Activated B cell treated with CpG ODN at 0.5 μM for 24 hours (primary cell): ENCODE results near the gene RPS6KA2. TPM values are rescaled to one million over a fixed set of nuclear protein-coding genes. Genes with fewer than 3 reads are reported as not detected.

ENCODE experiments used
- ATAC-seq: fragments of 200-7000 bp; cut with Tn5 transposase; one replicate; pipeline ENCODE4 v1.10.0; 2021; ENCODE audit warnings: low read depth, mild to moderate bottlenecking, moderate library complexity
- CTCF ChIA-PET: fragments of 350-600 bp; sonication (Branson Sonifier 250); formaldehyde crosslinking; loops from one replicate; lab custom pipeline; 2021; ENCODE audit warnings: antibody characterized with exemption; lab: Charles Lee
- POLR2A ChIA-PET: fragments of 350-600 bp; sonication (Branson Sonifier 250); formaldehyde crosslinking; loops from one replicate; lab custom pipeline; 2021; ENCODE audit warnings: antibody characterized with exemption; lab: Charles Lee
- DNase-seq: peaks from one replicate; pipeline ENCODE4 v3.0.0; 2022
- H3K27ac Mint-ChIP-seq: one replicate; pipeline ENCODE4 v1.8.0; 2020; ENCODE audit warnings: mixed read lengths
- H3K27me3 Mint-ChIP-seq: one replicate; pipeline ENCODE4 v1.8.0; 2021; ENCODE audit warnings: mixed read lengths
- H3K36me3 Mint-ChIP-seq: one replicate; pipeline ENCODE4 v1.8.0; 2021; ENCODE audit warnings: low read depth, mixed read lengths
- H3K4me1 Mint-ChIP-seq: one replicate; pipeline ENCODE4 v1.8.0; 2021; ENCODE audit warnings: mixed read lengths
- H3K4me3 Mint-ChIP-seq: one replicate; pipeline ENCODE4 v1.8.0; 2020; ENCODE audit warnings: mild to moderate bottlenecking, mixed read lengths
- H3K9me3 Mint-ChIP-seq: one replicate; pipeline ENCODE4 v1.8.0; 2020; ENCODE audit warnings: mixed read lengths
- CTCF ChIP-seq: fragments of 200-600 bp; IDR thresholded peaks from one replicate; pipeline ENCODE4 v1.8.0; 2022; ENCODE audit warnings: antibody characterized with exemption, mild to moderate bottlenecking
- intact Hi-C: fragments of 100-400 bp; cut with micrococcal nuclease; formaldehyde crosslinking; loops from one replicate; pipeline ENCODE4 v1.15.1; 2024
- total RNA-seq: library from RNA; stranded (reverse); gene quantifications from 2 replicates; pipeline ENCODE4 v1.2.3, GENCODE V29; 2022

RPS6KA2 gene
- total RNA-seq, 1 donor from 2014 or later: 14.4 TPM

GRCh38 chr6:166497087-166497899, 129.8 kb downstream of the RPS6KA2 start:
- Mint-ChIP-seq H3K27me3 (no peaks in the 10 kb centered on the region), H3K4me3 (no peak overlapping the region), H3K4me1 (no peaks in the 10 kb centered on the region), H3K9me3 (no peaks in the 10 kb centered on the region), H3K27ac (no peak overlapping the region), H3K36me3 (peaks cover 9% of the 10 kb centered on the region)
- no peak for TF ChIP-seq CTCF
- no peak for ATAC-seq
- DNase-seq: no peak
- ChIA-PET CTCF (no interaction called here), POLR2A (interaction anchor here (0.7 kb wide), 1 partner anchor 131 kb away, joined by 3 read pairs; no protein-coding TSS in a partner anchor)
- intact Hi-C loops: no loop called here

GRCh38 chr6:166496460-166496859, 130.6 kb downstream of the RPS6KA2 start:
- DNase-seq (no peak), ATAC-seq (no peak)
- H3K9me3 Mint-ChIP-seq: no peaks in the 10 kb centered on the region
- H3K4me3 Mint-ChIP-seq: no peak overlapping the region
- no peak overlapping the region for H3K27ac Mint-ChIP-seq
- CTCF ChIA-PET: no interaction called here
- intact Hi-C loops: no loop called here
- POLR2A ChIA-PET: no interaction called here
- TF ChIP-seq CTCF: no peak
- no peaks in the 10 kb centered on the region for H3K4me1 Mint-ChIP-seq
- H3K36me3 Mint-ChIP-seq: peaks cover 7% of the 10 kb centered on the region
- no peaks in the 10 kb centered on the region for H3K27me3 Mint-ChIP-seq

GRCh38 chr6:166495487-166496314, 131.3 kb downstream of the RPS6KA2 start:
- ATAC-seq (no peak), DNase-seq (no peak)
- Mint-ChIP-seq H3K27me3 (no peaks in the 10 kb centered on the region), H3K36me3 (peaks cover 7% of the 10 kb centered on the region), H3K9me3 (no peaks in the 10 kb centered on the region), H3K27ac (no peak overlapping the region), H3K4me1 (no peaks in the 10 kb centered on the region), H3K4me3 (no peak overlapping the region)
- ChIA-PET CTCF (no interaction called here), POLR2A (no interaction called here)
- no peak for TF ChIP-seq CTCF
- intact Hi-C loops: no loop called here

- no peaks in the 10 kb centered on the region for H3K27me3 Mint-ChIP-seq
These were observed 132.1 kb downstream of the RPS6KA2 start for GRCh38 chr6:166494757-166495486.

More at GRCh38 chr6:166494757-166495486, 132.1 kb downstream of the RPS6KA2 start:
- intact Hi-C loops: no loop called here
- no peaks in the 10 kb centered on the region for H3K4me1 Mint-ChIP-seq
- H3K36me3 Mint-ChIP-seq: peaks cover 5% of the 10 kb centered on the region
- H3K27ac Mint-ChIP-seq: no peak overlapping the region
- TF ChIP-seq CTCF: no peak
- ChIA-PET POLR2A (no interaction called here), CTCF (no interaction called here)
- H3K9me3 Mint-ChIP-seq: no peaks in the 10 kb centered on the region
- DNase-seq (no peak), ATAC-seq (no peak)
- no peak overlapping the region for H3K4me3 Mint-ChIP-seq
